Panc1 (cell line): ENCODE data around the gene TNPO3.

Experiments
- CTCF ChIP-seq: fragments of 450-650 bp; IDR thresholded peaks from 2 replicates; pipeline ENCODE4 v1.5.1; 2017; ENCODE audit warnings: mild to moderate bottlenecking
- POLR2AphosphoS5 ChIP-seq: IDR thresholded peaks from 2 replicates; pipeline ENCODE4 v1.6.1; 2012; ENCODE audit warnings: mild to moderate bottlenecking, low read depth, low read length, moderate library complexity
- REST ChIP-seq, 2 experiments: IDR thresholded peaks; 2 replicates each; pipeline ENCODE4 v1.6.1; 2011 to 2012; ENCODE audit warnings: low read depth in 2 of 2, control low read depth in 1 of 2, low read length in 1 of 2, mild to moderate bottlenecking in 1 of 2, moderate library complexity in 1 of 2; ENCODE audit not compliant: insufficient read depth in 1 of 2
- SIN3A ChIP-seq: IDR thresholded peaks from 2 replicates; pipeline ENCODE4 v1.6.1; 2012; ENCODE audit warnings: low read depth, mild to moderate bottlenecking, low read length, moderate library complexity, borderline replicate concordance; ENCODE audit not compliant: insufficient read depth
- TCF7L2 ChIP-seq: IDR thresholded peaks from 2 replicates; pipeline ENCODE4 v1.6.1; 2011; ENCODE audit warnings: mild to moderate bottlenecking, low read depth, low read length, inconsistent platforms

GRCh38 chr7:129005186-129005585 lies 49.7 kb downstream of the TNPO3 start:
- TF ChIP-seq CTCF = no peak
- no peak for TF ChIP-seq POLR2AphosphoS5
- no peak for TF ChIP-seq REST (IDR thresholded peaks at IDR 0.05; ENCODE audit: insufficient read depth in 1 of 2, low read depth in 2 of 2, low read length in 1 of 2)
- no peak for TF ChIP-seq SIN3A
- no peak for TF ChIP-seq TCF7L2
